NCI-H187 treated with DMSO at 0.1 percent for 48 hours (cell line): ENCODE data around the gene PAXX.

Source experiments
- DNase-seq: peaks from one replicate; lab custom pipeline; 2025; lab: John Stamatoyannopoulos, UW

PAXX gene

DNA sequence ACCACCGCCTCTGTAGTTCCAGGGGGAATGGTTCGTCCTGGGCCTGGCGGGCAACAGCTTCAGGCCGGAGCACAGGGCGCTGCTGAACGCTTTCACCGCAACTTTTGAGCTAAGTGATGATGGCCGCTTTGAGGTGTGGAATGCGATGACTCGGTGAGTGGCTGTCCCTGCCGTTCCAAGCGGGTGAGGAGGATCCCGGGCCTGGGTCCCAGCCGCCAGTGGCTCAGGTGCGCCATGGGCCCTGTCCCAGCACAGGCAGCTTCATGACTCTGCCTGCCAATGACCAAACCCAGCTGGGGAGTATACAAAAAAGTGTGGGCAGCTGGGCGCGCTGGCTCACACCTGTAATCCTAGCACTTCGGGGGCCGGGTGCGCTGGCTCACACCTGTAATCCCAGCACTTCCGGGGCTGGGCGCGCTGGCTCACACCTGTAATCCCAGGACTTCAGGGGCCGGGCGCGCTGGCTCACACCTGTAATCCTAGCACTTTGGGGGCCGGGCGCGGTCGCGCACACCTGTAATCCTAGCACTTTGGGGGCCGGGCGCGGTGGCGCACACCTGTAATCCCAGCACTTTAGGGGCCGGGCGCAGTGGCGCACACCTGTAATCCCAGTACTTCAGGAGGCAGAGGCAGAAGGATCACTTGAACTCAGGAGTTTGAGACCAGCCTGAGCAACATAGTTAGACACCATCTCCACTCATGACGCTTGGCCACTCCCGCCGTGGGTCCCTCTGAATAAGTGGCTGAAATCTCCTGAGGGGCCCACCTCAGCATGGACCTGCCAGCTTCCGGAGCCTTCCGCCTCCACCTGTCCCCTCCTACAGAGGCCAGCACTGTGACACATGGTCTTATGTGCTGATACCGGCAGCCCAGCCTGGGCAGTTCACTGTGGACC lies 39.1 kb upstream of the PAXX start:
- no peak for DNase-seq

DNA sequence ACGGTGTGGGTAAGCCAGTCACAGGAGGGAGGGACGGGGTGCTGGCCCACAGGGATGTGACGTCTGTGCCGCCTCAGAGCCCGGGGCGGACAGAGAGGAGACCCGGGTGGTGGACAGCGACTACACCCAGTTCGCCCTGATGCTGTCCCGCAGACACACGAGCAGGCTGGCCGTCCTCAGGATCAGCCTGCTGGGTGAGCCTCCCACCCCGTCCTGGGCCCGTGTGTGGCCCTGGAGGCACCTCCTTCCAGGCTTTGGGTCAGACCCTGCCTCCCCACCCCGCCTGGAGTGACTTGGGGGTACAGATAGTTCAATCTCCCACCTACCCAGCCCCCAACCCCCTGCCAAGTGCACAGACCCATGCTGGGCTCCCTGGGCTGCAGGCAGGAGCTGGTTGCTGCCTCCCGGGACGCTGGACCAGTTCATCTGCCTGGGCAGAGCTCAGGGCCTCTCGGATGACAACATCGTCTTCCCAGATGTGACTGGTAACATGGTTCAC lies 38.4 kb upstream of the PAXX start:
- DNase-seq, result no peak

DNA sequence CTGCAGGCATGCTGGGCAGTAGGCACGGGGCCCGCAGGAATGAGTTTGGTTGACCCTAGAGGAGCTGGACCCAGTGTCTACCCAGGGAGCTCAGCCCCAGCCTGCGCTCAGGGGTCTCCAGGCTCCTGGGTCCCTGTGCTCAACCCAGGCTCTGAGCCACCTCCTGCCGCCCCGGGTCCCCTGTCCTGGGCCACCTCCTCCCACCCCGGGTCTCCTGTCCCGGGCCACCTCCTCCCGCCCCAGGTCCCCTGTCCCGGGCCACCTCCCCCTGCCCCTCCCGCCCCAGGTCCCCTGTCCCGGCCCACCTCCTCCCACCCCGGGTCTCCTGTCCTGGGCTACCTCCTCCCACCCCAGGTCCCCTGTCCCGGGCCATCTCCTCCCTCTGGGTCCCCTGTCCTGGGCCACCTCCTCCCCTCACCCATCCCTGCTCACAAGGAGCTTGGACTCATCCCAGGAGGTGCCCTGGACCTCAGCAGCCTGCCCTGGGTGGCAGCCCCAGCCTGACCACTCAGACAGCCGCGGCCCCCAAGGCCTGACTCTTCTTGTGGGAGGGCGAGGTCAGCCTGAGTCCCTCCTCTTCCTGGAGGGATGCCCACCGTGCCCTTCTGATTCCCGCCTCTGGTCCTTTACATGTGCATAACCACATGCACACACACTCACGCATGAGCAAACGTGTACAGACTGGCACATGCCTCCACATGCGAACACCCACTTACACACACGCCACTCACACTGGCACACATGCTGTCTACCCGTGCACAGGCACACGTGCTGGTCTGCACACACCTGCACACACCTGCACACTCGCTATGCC lies 37.7 kb upstream of the PAXX start:
- no peak for DNase-seq

DNA sequence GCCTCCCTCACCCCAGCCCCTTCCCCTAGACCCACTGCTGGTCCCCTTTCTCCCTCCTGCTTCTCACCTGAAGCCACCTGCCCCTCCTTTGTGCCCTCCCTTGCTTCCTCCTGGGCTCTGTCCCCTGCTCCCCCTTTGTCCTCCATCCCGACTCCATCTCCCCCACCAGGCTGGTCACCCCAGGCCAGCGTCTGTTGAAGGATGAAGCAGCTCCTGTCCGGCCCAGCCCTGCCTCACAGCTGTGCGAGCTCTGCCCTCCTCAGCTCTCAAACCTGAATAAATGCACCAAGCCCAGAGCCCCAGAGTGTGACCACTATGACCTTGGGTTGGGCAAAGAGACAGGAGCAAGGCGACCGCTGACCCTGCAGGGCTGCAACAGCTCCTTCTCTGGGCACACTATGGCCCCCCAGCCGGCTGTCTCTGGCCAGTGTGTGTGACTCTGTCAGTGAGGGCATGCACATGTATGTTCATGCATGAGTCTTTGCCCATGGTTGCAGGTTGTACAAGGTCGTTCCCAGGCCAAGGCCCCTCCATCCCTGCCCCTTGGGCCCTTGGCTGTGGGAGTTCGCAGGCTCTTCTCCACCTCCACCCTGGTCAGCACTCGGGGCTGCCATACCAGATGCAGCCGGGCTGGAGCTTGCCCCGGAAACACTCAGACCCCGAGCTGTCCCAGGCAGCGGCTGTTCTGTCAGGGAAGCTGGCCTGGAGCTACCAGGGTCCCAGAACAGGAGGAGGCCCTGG lies 36.9 kb upstream of the PAXX start:
- DNase-seq, result no peak

- no peak for DNase-seq
Measured at GRCh38 chr9:136955943-136956335, 36.3 kb upstream of the PAXX start.

DNA sequence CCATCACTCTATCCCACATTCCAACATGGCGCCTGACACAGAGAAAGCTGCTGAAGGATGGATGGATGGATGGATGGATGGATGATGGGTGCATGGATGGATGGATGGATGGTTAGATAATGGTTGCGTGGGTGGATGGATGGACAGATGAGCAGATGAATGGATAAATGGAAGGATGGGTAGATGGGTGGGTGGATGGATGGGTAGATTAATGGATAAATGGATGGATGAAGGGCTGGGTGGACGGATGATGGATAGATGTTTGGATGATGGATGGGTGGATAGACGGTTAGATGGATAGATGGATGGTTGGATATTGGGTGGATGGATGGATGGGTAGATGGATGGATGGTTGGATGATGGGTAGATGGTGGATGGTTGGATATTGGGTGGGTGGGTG lies 35.6 kb upstream of the PAXX start:
- DNase-seq, result no peak

GRCh38 chr9:136957461-136957860 lies 34.8 kb upstream of the PAXX start:
- DNase-seq, result no peak

- DNase-seq, result no peak
Measured at GRCh38 chr9:136957901-136958300, 34.3 kb upstream of the PAXX start.

GRCh38 chr9:136958473-136958872 lies 33.7 kb upstream of the PAXX start:
- DNase-seq, result no peak

GRCh38 chr9:136958898-136959850 lies 33.0 kb upstream of the PAXX start:
- DNase-seq, result no peak

GRCh38 chr9:136960212-136960937 lies 31.8 kb upstream of the PAXX start:
- no peak for DNase-seq

DNA sequence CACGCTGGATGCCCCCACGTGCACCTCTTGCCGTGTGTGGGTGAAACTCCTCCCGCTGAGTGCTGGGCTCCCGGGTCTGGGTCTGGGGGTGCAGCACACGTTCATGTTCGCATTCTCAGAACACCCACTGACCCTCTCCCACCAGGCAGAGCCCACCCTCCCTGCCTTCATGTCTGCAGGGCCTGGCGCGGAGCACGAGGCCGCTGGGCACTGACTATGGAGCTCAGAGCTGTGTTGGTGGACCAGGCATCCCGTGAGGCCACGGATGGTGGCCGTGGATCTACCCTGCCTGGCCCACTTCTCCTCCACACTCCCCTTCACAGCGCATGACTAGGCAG lies 31.3 kb upstream of the PAXX start:
- DNase-seq, result no peak

- no peak for DNase-seq
Measured at GRCh38 chr9:136961279-136962065, 30.8 kb upstream of the PAXX start.

GRCh38 chr9:136962163-136962562 lies 30.1 kb upstream of the PAXX start:
- no peak for DNase-seq

GRCh38 chr9:136962701-136963248 lies 29.4 kb upstream of the PAXX start:
- no peak for DNase-seq

DNA sequence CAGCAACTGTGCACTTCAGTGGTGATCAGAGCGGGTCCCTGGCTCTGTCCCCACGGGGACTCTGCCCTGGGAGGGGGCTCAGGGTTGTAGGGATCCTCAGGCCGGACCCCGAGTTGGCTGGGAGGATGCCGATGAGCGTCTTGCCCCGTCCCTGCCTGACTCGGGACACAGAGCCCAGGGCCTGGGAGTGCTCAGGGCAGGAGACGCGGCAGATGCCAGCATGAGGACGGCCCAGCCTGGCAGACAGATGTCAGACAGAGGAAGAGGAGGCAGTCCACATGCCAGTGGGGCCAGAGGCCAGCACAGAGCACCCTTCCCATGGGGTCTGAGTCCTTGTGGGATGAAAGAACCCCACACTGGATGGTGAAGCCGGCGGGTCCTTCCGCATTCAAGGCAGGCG lies 28.9 kb upstream of the PAXX start:
- DNase-seq, result no peak

GRCh38 chr9:136963751-136964150 lies 28.5 kb upstream of the PAXX start:
- no peak for DNase-seq

DNA sequence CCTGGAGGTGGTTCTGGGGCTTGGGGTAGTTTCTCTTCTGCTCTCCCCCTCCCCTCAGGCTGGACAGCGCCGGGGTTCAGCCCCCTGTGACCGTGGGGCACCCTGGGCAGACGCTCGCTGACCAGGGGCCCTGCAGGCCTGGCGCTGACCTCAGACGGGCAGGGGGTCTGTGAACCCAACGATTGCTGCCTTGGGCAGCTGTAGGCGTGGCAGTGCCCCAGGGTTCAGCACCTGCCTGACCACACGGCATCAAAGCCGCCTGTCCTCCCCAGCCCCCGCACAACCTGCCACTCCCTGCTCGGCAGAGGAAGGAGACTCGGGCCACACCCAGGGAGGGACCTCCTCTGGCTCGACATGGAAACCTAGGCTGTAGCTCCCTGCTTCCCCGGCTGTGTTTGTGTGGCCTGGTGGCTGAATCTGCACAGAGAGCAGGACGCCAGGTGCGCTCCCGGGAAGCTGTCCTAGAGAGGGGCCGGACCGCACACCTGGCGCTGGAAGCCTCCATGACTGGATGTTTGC lies 28.0 kb upstream of the PAXX start:
- DNase-seq, result no peak

DNA sequence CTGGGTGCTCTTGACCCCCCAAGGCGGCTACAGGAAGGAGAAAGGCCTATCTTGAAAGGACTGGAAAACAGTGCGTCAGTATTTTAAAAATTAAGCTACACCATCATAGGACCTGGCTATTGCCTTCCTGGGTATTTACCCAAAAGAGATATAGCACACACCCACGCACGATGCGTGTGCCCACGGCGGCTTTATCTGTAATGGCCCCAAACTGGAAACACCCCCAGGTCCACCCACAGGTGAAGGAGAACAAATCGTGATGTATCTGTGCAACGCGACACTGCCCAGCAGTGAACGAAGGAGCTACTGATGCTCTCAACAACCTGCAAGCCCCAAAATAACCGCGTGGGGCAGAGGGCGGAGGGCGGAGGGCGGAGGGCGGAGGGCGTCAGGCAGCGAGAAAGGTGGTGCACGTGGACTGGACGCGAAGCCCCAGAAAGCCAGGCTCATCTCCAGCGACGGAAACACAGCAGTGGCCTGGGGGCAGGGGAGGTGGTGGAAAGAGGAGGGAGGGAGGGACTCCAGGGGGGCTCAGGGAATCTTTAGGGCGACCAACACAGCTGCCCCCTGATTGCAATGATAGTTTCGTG lies 27.3 kb upstream of the PAXX start:
- DNase-seq, result no peak
